Activated CD8-positive, alpha-beta memory T cell treated with anti-CD3 and anti-CD28 coated beads for 4 hours (primary cell): Measurements from ENCODE around the gene CEP83.
"Not testable (repeated sequence)": the region's sequence is repeated elsewhere in the genome, so short reads cannot be mapped to it uniquely, and the experiment has no call there.

ENCODE experiments used
- DNase-seq, 2 donors: peaks; one replicate each; pipeline ENCODE4 v3.0.0-alpha.2; 2020; ENCODE audit warnings: low read depth in 2 of 2

CEP83 gene

GRCh38 chr12:94380507-94380906 lies 79.2 kb downstream of the CEP83 start:
- no peak for DNase-seq

- DNase-seq: no peak
These were observed 80.1 kb downstream of the CEP83 start for GRCh38 chr12:94379479-94380113.

GRCh38 chr12:94377599-94377998 lies 82.1 kb downstream of the CEP83 start:
- DNase-seq: no peak

- DNase-seq: no peak
These were observed 85.5 kb downstream of the CEP83 start for GRCh38 chr12:94374124-94374523.

- DNase-seq: no peak
These were observed 87.2 kb downstream of the CEP83 start for GRCh38 chr12:94372461-94372860.

- DNase-seq: no peak
These were observed 97.0 kb downstream of the CEP83 start for GRCh38 chr12:94362653-94363052.

GRCh38 chr12:94359761-94360160 lies 99.9 kb downstream of the CEP83 start:
- no peak for DNase-seq

GRCh38 chr12:94353130-94353529 lies 106.5 kb downstream of the CEP83 start:
- no peak for DNase-seq

GRCh38 chr12:94340573-94340972 lies 119.1 kb downstream of the CEP83 start:
- no peak for DNase-seq

- DNase-seq: no peak
These were observed 121.5 kb downstream of the CEP83 start for GRCh38 chr12:94338006-94338794.

- DNase-seq: no peak
These were observed 123.3 kb downstream of the CEP83 start for GRCh38 chr12:94336211-94336925.

GRCh38 chr12:94333396-94333795 lies 126.3 kb downstream of the CEP83 start:
- DNase-seq: no peak

GRCh38 chr12:94329366-94329765 lies 130.3 kb downstream of the CEP83 start:
- no peak for DNase-seq

- DNase-seq: no peak
These were observed 131.9 kb downstream of the CEP83 start for GRCh38 chr12:94327809-94328208.

- DNase-seq: no peak
These were observed 132.9 kb downstream of the CEP83 start for GRCh38 chr12:94326727-94327126.

- no peak for DNase-seq
These were observed 133.4 kb downstream of the CEP83 start for GRCh38 chr12:94326234-94326633.

GRCh38 chr12:94322346-94322745 lies 137.3 kb downstream of the CEP83 start:
- no peak for DNase-seq

- no peak for DNase-seq
These were observed 139.6 kb downstream of the CEP83 start for GRCh38 chr12:94320109-94320508.

- no peak for DNase-seq
These were observed 141.5 kb downstream of the CEP83 start for GRCh38 chr12:94318181-94318580.

GRCh38 chr12:94316600-94316999 lies 143.1 kb downstream of the CEP83 start:
- not testable (repeated sequence) for DNase-seq

- DNase-seq: no peak
These were observed 147.3 kb downstream of the CEP83 start for GRCh38 chr12:94312378-94312777.

- no peak for DNase-seq
These were observed 150.3 kb downstream of the CEP83 start for GRCh38 chr12:94309373-94309772.

- no peak for DNase-seq
These were observed 151.1 kb downstream of the CEP83 start for GRCh38 chr12:94308612-94309011.
